Hepatocyte (in vitro differentiated cells): ENCODE results near the gene TIGD4. TPM values are rescaled to one million over a fixed set of nuclear protein-coding genes. Genes with fewer than 3 reads are reported as not detected.

ENCODE experiments used
- DNase-seq: peaks from one replicate; pipeline ENCODE4 v3.0.0-alpha.2; 2016; ENCODE audit warnings: low spot score
- H2AFZ ChIP-seq: fragments of 200-600 bp; sonication (generic); 2 replicates; pipeline ENCODE4 v1.6.0; 2016; ENCODE audit warnings: antibody characterized with exemption, mild to moderate bottlenecking
- H3K27ac ChIP-seq: fragments of 200-600 bp; sonication (generic); 2 replicates; pipeline ENCODE4 v1.5.1; 2016; ENCODE audit warnings: mild to moderate bottlenecking
- H3K27me3 ChIP-seq: fragments of 200-600 bp; sonication (generic); 2 replicates; pipeline ENCODE4 v1.6.1; 2016
- H3K36me3 ChIP-seq: fragments of 200-600 bp; sonication (generic); replicated peaks from 2 replicates; pipeline ENCODE4 v1.5.1; 2016; ENCODE audit warnings: low read depth; ENCODE audit not compliant: insufficient read depth
- H3K4me1 ChIP-seq: fragments of 200-600 bp; sonication (generic); 2 replicates; pipeline ENCODE4 v1.5.1; 2016; ENCODE audit warnings: mild to moderate bottlenecking, moderate library complexity; ENCODE audit not compliant: insufficient read depth
- H3K4me2 ChIP-seq: fragments of 200-600 bp; sonication (generic); 2 replicates; pipeline ENCODE4 v1.6.0; 2016
- H3K4me3 ChIP-seq: fragments of 200-600 bp; sonication (generic); 2 replicates; pipeline ENCODE4 v1.5.1; 2016; ENCODE audit warnings: mild to moderate bottlenecking
- H3K79me2 ChIP-seq: fragments of 200-600 bp; sonication (generic); 2 replicates; pipeline ENCODE4 v1.6.0; 2017; ENCODE audit warnings: mild to moderate bottlenecking
- H3K9me2 ChIP-seq: fragments of 200-600 bp; sonication (generic); replicated peaks from 2 replicates; pipeline ENCODE4 v1.6.0; 2017; ENCODE audit warnings: mild to moderate bottlenecking; ENCODE audit not compliant: insufficient read depth
- H3K9me3 ChIP-seq: fragments of 200-600 bp; sonication (generic); 2 replicates; pipeline ENCODE4 v1.5.1; 2016; ENCODE audit warnings: low read depth, mild to moderate bottlenecking
- H4K20me1 ChIP-seq: fragments of 200-600 bp; sonication (generic); 2 replicates; pipeline ENCODE4 v1.6.0; 2016; ENCODE audit warnings: mild to moderate bottlenecking; ENCODE audit not compliant: insufficient read depth, poor library complexity, severe bottlenecking
- EZH2 ChIP-seq: fragments of 200-600 bp; sonication (generic); IDR thresholded peaks from 2 replicates; pipeline ENCODE4 v1.6.1; 2016; ENCODE audit warnings: antibody characterized with exemption, mild to moderate bottlenecking, borderline replicate concordance
- EZH2phosphoT487 ChIP-seq: fragments of 200-600 bp; sonication (generic); IDR thresholded peaks from one replicate; pipeline ENCODE4 v1.6.1; 2018; ENCODE audit warnings: antibody characterized with exemption, mild to moderate bottlenecking, low read depth, moderate library complexity; ENCODE audit not compliant: unreplicated experiment, severe bottlenecking
- WGBS: methylation state at CpG from one replicate; pipeline ENCODE4 v1.1.6; 2016; ENCODE audit warnings: low lambda C conversion rate; ENCODE audit errors: missing lambda C conversion rate; 5-methylcytosine and 5-hydroxymethylcytosine counted together
- polyA plus RNA-seq: library from polyadenylated mRNA; unstranded; fragments of >200 nt; fragmentation: Nextera tagmentation; extraction: Ambion mirVana; gene quantifications from 2 replicates; pipeline ENCODE4 v1.2.1, GENCODE V29; 2016
- total RNA-seq: library from RNA; depleted of rRNA; stranded (reverse); fragments of >200 nt; gene quantifications from 2 replicates; pipeline ENCODE4 v1.2.3, GENCODE V29; 2014
- TF ChIP-seq, protein P1 (sequence below): fragments of 200-600 bp; sonication (generic); IDR thresholded peaks from 2 replicates; pipeline ENCODE4 v1.5.1; 2016; ENCODE audit warnings: antibody characterized with exemption, mild to moderate bottlenecking; ENCODE audit not compliant: poor library complexity

TIGD4 gene
- total and polyA plus RNA-seq, 2 experiments from 2014 or later, result 0.19 to 1.3 TPM

DNA sequence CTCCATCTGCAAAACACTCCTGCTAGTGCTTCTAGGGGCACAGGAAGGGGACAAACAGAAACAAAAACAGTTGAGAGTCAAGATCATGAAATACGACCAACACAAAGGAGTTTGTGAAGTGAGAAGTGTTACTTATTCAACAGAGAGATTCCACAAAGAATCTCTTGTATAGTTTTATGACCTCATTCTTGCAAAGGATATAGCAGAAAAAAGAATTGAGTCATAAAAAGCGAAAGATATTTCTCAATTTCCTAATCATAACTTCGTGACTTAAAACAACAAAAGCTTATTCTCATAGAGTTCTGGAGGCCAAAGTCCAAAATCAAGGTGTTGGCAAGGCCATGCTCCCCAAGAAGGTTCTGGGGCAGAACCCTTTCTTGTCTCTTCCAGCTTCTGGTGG lies 40.7 kb downstream of the TIGD4 start:
- Histone ChIP-seq H3K27me3 (no peaks in the 10 kb centered on the region), H3K36me3 (no peaks in the 10 kb centered on the region), H3K9me2 (no peaks in the 10 kb centered on the region), H3K4me3 (no peak overlapping the region), H3K9me3 (no peaks in the 10 kb centered on the region), H2AFZ (peak overlapping the region; percentile 13), H4K20me1 (no peaks in the 10 kb centered on the region), H3K4me1 (no peaks in the 10 kb centered on the region), H3K79me2 (no peaks in the 10 kb centered on the region), H3K4me2 (no peak overlapping the region), H3K27ac (peak overlapping the region; percentile 50)
- WGBS, result 52% methylated on average over 3 of the region's 3 CpGs
- no peak for DNase-seq
- TF ChIP-seq EZH2 (no peak), EZH2phosphoT487 (no peak)
- TF ChIP-seq, protein P1, sequence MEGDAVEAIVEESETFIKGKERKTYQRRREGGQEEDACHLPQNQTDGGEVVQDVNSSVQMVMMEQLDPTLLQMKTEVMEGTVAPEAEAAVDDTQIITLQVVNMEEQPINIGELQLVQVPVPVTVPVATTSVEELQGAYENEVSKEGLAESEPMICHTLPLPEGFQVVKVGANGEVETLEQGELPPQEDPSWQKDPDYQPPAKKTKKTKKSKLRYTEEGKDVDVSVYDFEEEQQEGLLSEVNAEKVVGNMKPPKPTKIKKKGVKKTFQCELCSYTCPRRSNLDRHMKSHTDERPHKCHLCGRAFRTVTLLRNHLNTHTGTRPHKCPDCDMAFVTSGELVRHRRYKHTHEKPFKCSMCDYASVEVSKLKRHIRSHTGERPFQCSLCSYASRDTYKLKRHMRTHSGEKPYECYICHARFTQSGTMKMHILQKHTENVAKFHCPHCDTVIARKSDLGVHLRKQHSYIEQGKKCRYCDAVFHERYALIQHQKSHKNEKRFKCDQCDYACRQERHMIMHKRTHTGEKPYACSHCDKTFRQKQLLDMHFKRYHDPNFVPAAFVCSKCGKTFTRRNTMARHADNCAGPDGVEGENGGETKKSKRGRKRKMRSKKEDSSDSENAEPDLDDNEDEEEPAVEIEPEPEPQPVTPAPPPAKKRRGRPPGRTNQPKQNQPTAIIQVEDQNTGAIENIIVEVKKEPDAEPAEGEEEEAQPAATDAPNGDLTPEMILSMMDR, result no peak

DNA sequence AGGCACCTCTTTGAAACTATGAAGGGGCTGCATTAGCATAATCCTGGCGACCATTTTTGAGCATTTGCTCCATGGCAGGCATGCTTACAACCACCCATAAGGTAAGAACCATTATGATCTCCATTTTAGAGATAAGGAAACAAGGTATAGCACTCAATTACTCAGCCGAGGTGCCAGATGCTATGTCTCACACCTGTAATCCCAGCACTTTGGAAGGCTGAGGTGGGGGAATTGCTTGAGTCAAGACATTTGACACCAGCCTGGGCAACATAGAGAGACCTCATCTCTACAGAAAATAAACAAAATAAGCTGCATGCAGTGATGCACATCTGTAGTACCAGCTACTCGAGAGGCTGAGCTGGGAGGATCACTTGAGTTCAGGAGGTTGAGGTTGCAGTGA lies 43.6 kb downstream of the TIGD4 start:
- Histone ChIP-seq H3K27ac (no peak overlapping the region), H3K79me2 (no peaks in the 10 kb centered on the region), H2AFZ (no peak overlapping the region), H3K4me3 (no peak overlapping the region), H3K9me2 (no peaks in the 10 kb centered on the region), H3K27me3 (no peaks in the 10 kb centered on the region), H3K36me3 (no peaks in the 10 kb centered on the region), H4K20me1 (no peaks in the 10 kb centered on the region), H3K4me2 (no peak overlapping the region), H3K4me1 (no peaks in the 10 kb centered on the region), H3K9me3 (no peaks in the 10 kb centered on the region)
- TF ChIP-seq EZH2, result no peak
- 42% methylated on average over 3 of the region's 3 CpGs for whole genome bisulfite sequencing
- DNase-seq, result no peak

DNA sequence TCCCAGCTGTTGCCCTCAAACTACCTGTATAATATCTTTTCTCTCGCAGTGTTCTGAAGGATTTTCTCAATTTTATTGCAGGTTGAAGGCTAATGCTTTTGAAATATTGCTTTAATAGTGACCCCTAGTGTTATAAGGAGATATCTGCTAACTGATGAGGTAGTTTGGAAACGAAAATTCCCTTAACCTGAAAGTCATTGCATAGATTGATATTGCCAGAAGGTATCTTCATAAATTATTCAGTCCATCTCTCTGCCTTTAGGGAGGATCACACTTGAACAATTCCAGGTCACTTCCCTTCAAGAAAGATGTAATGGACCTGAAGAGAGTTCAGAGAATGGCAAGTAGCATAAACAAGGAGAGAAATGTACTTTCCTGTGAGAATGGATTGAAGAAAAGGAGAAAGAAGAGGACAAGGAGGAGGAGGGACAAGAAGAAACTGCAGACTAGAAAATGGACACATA lies 44.1 kb downstream of the TIGD4 start:
- TF ChIP-seq EZH2phosphoT487, result no peak
- TF ChIP-seq, protein P1, result peak; percentile 72
- no peaks in the 10 kb centered on the region for H3K79me2 ChIP-seq
- no peaks in the 10 kb centered on the region for H4K20me1 ChIP-seq
- no peak overlapping the region for H2AFZ ChIP-seq
- peak; percentile 40 for DNase-seq
- WGBS, result 20% methylated on average over 2 of the region's 2 CpGs
- H3K27me3 ChIP-seq, result no peaks in the 10 kb centered on the region
- no peaks in the 10 kb centered on the region for H3K9me3 ChIP-seq
- no peak overlapping the region for H3K27ac ChIP-seq
- H3K4me3 ChIP-seq, result no peak overlapping the region
- no peaks in the 10 kb centered on the region for H3K36me3 ChIP-seq
- no peak overlapping the region for H3K4me2 ChIP-seq
- H3K9me2 ChIP-seq, result no peaks in the 10 kb centered on the region
- no peaks in the 10 kb centered on the region for H3K4me1 ChIP-seq

DNA sequence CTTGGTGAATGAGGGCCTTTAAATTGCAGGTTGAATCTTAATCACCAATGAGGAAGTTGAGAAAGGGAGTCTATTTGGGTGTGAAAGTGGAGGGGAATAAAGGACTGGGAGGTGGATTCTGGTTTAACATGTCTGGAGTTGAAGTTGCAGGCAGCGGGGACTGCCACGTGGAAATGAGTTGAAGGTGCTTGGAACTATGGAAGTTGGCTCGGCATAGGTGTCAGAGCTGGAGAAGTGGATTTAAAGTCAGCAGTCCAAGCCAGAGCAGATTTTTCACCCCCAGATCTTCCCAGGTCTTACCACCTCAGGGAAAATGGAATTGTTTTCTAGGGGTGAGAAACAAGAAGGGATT lies 44.9 kb downstream of the TIGD4 start:
- no peaks in the 10 kb centered on the region for H3K36me3 ChIP-seq
- no peak for DNase-seq
- TF ChIP-seq EZH2phosphoT487, result no peak
- no peak for TF ChIP-seq EZH2
- TF ChIP-seq, protein P1, result no peak
- H3K4me2 ChIP-seq, result no peak overlapping the region
- H3K79me2 ChIP-seq, result no peaks in the 10 kb centered on the region
- H3K4me1 ChIP-seq, result no peaks in the 10 kb centered on the region
- H2AFZ ChIP-seq, result no peak overlapping the region
- no peak overlapping the region for H3K4me3 ChIP-seq
- no peaks in the 10 kb centered on the region for H3K27me3 ChIP-seq
- H3K9me2 ChIP-seq, result no peaks in the 10 kb centered on the region
- 77% methylated on average over 3 of the region's 3 CpGs for WGBS
- no peak overlapping the region for H3K27ac ChIP-seq
- H3K9me3 ChIP-seq, result no peaks in the 10 kb centered on the region
- no peaks in the 10 kb centered on the region for H4K20me1 ChIP-seq
